ENCODE measurements around the gene TAS2R5. TPM values are rescaled to one million over a fixed set of nuclear protein-coding genes. Genes with fewer than 3 reads are reported as not detected.

The TAS2R5 gene
- polyA plus RNA-seq, 12 donors, result 0.71 to 5.5 (median 1.8) TPM; not detected in 2

Other genes starting within 250 kb of the TAS2R5 start
- gene AGK, start 238.8 kb upstream of the TAS2R5 start, polyA plus RNA-seq (ENCODE audit: insufficient read length in 12 of 12), result 10 to 100 TPM in 11 of 12 donors, not detected in 1; 14.9 to 32.5 (median 20.4) TPM
- 10 to 100 TPM in 5 of 12 donors, 1 to 10 TPM in 6, not detected in 1; 6.9 to 14.6 (median 9.2) TPM for gene DENND11, start 88.1 kb upstream of the TAS2R5 start, polyA plus RNA-seq (ENCODE audit: insufficient read length in 12 of 12)
- gene WEE2, start 81.9 kb upstream of the TAS2R5 start, polyA plus RNA-seq (ENCODE audit: insufficient read length in 12 of 12), result under 1 TPM in 8 of 12 donors, not detected in 4; 0.04 to 0.33 (median 0.19) TPM
- gene SSBP1, start 51.9 kb upstream of the TAS2R5 start, polyA plus RNA-seq (ENCODE audit: insufficient read length in 12 of 12), result 100 to 1,000 TPM in 8 of 12 donors, 10 to 100 TPM in 3, not detected in 1; 83.1 to 126 (median 109) TPM
- under 1 TPM in 9 of 12 donors, not detected in 3; 0.14 to 0.60 (median 0.35) TPM for gene TAS2R3, start 26.1 kb upstream of the TAS2R5 start, polyA plus RNA-seq (ENCODE audit: insufficient read length in 12 of 12)
- 1 to 10 TPM in 6 of 12 donors, under 1 TPM in 4, not detected in 2; 0.38 to 2.9 (median 1.1) TPM for gene TAS2R4, start 13.5 kb upstream of the TAS2R5 start, polyA plus RNA-seq (ENCODE audit: insufficient read length in 12 of 12)
- under 1 TPM in 6 of 12 donors, not detected in 6; 0.11 to 0.34 (median 0.21) TPM for gene PRSS37, start 51.3 kb downstream of the TAS2R5 start, polyA plus RNA-seq (ENCODE audit: insufficient read length in 12 of 12)
- not detected for gene OR9A4, start 126.2 kb downstream of the TAS2R5 start, polyA plus RNA-seq (ENCODE audit: insufficient read length in 12 of 12)
- 1 to 10 TPM in 1 of 12 donors, under 1 TPM in 9, not detected in 2; 0.13 to 2.3 (median 0.25) TPM for gene CLEC5A, start 156.8 kb downstream of the TAS2R5 start, polyA plus RNA-seq (ENCODE audit: insufficient read length in 12 of 12)
- under 1 TPM in 8 of 12 donors, not detected in 4; 0.14 to 0.38 (median 0.22) TPM for gene TAS2R38, start 183.6 kb downstream of the TAS2R5 start, polyA plus RNA-seq (ENCODE audit: insufficient read length in 12 of 12)
- 1 to 10 TPM in 1 of 12 donors, under 1 TPM in 9, not detected in 2; 0.10 to 1.5 (median 0.20) TPM for gene MGAM, start 205.7 kb downstream of the TAS2R5 start, polyA plus RNA-seq (ENCODE audit: insufficient read length in 12 of 12)

Measured in muscle of arm (tissue), 12 donors.